Limb (tissue), 2 donors: ENCODE results near the gene CNOT10.
"Not testable (repeated sequence)": the region's sequence is repeated elsewhere in the genome, so short reads cannot be mapped to it uniquely, and the experiment has no call there.

Experiments used
- DNase-seq, 2 donors: peaks; one replicate each; pipeline ENCODE4 v3.0.0-alpha.2; 2016; ENCODE audit errors: extremely low spot score in 2 of 2

CNOT10 gene, protein sequence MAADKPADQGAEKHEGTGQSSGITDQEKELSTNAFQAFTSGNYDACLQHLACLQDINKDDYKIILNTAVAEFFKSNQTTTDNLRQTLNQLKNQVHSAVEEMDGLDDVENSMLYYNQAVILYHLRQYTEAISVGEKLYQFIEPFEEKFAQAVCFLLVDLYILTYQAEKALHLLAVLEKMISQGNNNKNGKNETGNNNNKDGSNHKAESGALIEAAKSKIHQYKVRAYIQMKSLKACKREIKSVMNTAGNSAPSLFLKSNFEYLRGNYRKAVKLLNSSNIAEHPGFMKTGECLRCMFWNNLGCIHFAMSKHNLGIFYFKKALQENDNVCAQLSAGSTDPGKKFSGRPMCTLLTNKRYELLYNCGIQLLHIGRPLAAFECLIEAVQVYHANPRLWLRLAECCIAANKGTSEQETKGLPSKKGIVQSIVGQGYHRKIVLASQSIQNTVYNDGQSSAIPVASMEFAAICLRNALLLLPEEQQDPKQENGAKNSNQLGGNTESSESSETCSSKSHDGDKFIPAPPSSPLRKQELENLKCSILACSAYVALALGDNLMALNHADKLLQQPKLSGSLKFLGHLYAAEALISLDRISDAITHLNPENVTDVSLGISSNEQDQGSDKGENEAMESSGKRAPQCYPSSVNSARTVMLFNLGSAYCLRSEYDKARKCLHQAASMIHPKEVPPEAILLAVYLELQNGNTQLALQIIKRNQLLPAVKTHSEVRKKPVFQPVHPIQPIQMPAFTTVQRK

DNA sequence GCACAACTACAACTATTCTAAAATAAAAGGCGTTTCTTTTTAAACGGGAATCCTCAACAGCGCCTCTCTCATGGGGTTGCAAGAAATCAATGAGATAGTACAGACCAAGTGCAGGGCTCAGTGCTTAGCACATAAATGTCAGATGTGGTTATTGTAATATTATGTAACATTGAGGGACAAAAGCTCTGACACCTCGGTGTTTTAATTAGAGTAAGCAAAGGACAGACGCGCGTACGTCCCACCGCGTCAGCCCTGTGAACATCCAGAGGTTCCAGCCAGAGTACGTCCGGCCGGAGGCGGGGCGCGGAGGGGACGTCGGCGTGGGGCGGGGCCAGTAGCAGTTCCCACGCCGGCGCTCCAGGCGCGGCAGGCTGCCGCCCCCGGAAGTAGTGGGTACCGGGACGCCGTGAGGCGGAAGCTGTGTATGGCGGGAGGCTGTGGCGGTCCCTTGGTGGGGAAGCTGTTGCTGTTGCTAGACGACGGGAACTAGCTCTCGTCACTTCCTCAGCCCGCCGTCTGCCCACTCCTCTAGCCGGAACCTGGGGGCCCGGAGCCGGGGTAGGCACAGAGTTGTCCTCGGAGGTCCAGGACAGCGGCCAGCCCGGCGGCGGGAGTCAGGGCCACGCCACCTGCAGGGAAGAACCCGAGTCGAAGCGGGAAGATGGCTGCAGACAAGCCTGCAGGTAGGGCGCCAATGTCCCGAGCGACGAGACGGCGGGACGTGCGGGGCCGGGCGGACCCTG is at the start of gene CNOT10:
Gene CNOT10, plus strand, starts transcription at position 389 of the 743 bp plus-strand sequence. Its CDS starts 273 bp downstream, at position 662.
- peak; percentile 96 to 97 for DNase-seq

DNA sequence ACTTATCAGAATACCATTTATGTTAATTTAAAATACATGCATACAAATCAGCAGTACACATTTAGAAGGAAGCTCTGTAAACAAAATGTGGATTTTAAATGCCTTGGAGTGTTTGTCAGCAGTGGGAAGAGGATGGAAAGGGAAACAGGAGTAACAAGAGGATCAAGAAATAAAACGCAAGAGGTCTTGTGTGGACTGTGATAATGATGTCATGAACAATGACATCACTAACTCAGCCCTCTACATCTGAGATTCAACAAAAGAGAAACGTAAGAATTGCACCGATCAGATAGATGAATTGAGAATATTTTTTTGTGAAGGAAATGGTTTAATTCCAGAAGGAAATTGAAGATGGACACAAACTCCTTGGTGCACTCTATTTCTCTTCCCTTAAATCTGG is 44.0 kb upstream of the CNOT10 start:
- no peak for DNase-seq

DNA sequence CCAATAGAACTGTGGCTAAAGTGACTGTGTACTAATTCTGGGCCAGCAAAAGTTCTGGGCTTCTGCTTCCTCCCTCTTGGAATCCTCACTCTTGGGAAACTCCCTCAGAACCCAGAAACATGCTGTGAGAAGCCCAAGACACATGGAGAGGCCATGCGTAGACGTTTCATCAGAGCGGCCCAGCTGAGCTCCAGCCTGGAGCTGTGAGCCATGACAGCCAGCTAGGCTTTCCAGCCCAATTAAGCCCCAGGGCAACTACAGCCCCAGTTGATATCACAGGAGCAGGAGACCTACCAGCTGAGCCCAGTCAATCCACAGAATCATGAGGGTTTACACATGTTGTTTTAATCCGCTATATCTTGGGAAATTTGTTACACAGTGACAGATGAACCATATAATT is 43.6 kb upstream of the CNOT10 start:
- peak in 1 of 2 donors; percentile 30 for DNase-seq

GRCh38 chr3:32643354-32643753 is 41.6 kb upstream of the CNOT10 start:
- DNase-seq: no peak

- no peak for DNase-seq
These were observed 41.2 kb upstream of the CNOT10 start for GRCh38 chr3:32643816-32644215.

DNA sequence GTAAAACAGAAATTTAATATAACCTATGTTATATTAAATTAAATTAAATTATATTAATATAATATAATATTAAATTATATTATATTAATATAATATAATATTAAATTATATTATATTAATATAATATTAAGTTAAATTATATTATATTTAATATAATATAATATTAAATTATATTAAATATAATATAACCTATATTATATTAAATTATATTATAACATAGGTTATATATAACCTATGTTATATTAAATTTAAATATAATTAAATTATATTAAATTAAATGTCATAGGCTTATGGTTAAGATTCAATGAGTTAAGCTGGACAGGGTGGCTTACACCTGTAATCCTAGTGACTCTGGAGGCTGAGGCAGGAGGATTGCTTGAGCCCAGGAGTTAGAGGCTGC is 40.6 kb upstream of the CNOT10 start:
- DNase-seq: no peak

DNA sequence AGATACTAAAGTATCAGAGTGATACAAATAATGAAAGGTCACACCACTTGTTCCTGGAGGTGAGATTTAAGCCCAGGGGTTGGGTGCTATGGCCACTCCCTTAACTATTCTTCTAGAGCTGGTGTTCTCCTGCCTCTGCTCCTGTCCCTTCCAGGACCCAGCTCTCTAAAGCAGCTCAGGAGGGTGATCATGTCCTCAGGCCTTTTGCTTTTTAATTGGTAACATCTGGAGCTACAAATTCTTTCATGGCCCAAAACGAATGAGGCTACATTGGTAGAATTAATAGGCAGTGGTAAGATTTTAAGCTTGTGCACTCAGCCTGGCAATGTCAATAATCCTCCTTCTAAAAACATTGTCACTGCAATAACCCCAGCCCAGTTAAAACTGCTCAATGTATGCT is 38.2 kb upstream of the CNOT10 start:
- DNase-seq: no peak

- not testable (repeated sequence) for DNase-seq
These were observed 32.5 kb upstream of the CNOT10 start for GRCh38 chr3:32652337-32653100.

DNA sequence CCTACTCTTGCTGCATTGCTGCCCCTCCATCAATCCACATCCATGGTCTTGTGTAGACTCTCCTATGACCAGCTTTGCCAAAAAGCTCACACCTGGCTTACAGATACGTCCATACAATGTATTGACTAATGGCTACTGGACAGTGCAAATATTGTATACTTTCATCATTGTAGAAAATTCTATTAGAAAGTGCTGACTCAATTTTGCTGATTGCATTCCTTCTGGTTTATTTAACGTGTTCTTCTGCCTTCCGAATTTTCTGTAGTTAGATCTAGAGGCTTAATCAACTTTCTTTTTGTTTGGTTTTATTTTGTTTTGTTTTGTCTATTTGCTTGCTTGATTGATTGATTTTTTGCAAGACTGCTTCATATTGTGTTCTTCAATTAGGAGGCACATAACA is 29.8 kb upstream of the CNOT10 start:
- no peak for DNase-seq

DNA sequence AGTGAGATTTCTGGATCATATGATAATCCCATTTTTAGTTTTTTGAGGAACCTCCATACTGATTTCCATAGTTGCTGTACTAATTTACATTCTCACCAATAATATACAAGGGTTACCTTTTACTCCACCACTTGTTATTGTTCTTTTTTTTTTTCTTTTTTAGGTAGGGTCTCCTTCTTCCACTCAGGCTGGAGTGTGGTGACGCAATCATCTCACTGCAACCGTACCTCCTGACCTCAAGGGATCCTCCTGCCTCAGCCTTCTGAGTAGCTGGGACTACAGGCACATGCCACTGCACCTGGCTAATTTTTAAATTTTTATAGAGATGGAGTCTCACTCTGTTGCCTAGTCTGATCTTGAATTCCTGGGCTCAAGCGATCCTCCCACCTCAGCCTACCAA is 24.4 kb upstream of the CNOT10 start:
- DNase-seq: no peak

DNA sequence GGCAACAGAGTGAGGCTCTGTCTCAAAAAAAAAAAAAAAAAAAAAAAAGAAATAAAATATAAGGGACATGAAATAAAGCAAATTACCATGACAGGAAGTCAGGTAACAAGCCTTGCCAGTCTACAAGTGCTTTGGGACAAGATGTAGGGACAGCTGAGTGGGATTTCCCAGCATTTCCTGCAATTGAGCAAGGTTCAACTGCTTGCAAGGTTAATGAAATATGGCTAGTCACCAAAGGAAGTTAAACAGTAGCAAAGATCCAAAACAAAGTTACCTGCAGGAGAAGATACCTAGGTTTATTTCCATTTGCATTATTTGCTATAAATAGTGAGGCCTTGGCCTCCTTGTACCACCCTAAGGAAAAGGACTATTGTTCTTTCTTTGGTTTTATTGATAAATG is 22.3 kb upstream of the CNOT10 start:
- no peak for DNase-seq

DNA sequence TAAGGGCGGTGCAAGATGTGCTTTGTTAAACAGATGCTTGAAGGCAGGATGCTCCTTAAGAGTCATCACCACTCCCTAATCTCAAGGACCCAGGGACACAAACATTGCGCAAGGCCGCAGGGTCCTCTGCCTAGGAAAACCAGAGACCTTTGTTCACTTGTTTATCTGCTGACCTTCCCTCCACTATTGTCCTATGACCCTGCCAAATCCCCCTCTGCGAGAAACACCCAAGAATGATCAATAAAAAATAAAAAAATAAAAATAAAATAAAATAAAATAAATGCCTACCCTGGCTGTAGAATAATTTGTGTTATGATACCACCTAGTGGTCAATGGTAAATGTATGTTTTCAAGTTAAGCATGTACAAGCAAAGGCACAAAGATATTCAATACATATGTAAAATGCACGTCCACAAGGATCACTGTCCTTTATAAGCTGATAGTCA is 20.3 kb upstream of the CNOT10 start:
- peak in 1 of 2 donors; percentile 62 for DNase-seq

- no peak for DNase-seq
These were observed 17.9 kb upstream of the CNOT10 start for GRCh38 chr3:32667072-32667582.

- not testable (repeated sequence) for DNase-seq
These were observed 15.8 kb upstream of the CNOT10 start for GRCh38 chr3:32669226-32669625.

DNA sequence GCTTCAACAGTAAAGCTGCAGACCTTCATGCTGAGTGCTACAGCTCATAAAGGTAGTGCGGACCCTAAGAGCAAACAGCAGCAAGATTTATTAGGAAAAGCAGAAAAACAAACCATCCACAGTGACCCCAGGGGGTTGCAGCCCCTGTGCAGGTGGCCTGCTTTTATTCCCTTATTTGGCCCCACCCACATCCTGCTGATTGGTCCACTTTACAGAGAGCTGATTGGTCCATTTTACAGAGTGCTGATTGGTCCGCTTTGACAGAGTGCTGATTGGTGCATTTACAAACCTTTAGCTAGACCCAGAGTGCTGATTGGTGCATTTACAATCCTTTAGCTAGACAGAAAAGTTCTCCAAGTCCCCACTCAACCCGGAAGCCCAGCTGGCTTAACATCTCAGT is 11.3 kb upstream of the CNOT10 start:
- not testable (repeated sequence) for DNase-seq

DNA sequence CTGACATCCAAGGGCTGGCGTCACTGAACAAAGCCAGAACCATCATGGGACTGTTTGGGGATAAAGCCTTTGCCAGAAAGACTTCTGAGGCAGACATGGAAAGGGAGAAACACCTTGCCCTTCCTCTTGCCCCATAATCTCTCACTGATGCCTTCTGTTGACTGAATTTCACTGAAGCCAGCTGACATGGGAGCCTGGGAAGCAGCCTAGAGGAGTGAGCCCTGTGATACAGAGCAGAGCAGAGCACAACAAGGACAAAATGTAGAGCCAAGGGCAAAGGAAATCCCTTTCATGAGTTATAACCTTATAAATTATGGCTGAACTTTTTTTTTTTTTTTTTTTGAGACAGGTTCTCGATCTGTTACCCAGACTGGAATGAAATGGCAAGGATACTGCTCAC is 9.8 kb upstream of the CNOT10 start:
- no peak for DNase-seq

DNA sequence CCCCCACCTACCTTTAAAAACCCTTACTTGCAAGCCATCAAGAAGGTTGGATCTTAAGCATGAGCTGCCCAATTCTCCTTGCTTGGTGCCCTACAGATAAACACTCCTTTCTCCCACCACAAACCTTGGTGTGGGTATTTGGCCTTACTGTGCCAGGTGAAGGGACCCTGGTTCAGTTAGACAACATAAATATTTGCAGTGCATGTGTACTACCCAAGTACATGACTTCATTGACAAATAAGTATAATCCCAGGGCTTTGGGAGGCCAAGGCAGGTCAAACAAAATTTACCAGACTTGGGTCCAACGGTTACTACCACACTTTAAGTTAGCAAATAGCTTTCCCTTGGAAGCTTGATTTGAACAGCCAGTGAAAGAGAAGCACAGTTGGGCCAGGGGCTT is 9.3 kb upstream of the CNOT10 start:
- no peak for DNase-seq

DNA sequence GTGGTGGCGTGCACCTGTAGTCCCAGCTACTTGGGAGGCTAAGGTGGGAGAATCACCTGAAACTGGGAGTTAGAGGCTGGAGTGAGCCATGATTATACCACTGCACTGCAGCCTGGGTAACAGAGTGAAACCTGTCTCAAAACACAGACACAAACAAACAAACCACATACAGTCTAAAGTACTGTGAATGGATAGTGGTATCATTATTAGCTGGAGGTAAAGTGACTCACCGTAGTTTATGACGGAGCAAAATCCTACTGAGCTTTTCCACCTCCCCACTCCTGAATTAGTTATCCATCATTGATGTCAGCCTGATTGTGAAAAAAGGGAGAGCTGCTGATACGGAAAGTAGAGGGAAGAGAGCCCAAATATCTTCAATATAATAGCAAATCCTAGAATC is 3.2 kb upstream of the CNOT10 start:
- no peak for DNase-seq

- no peak for DNase-seq
These were observed 774 bp upstream of the CNOT10 start for GRCh38 chr3:32684029-32684799.

DNA sequence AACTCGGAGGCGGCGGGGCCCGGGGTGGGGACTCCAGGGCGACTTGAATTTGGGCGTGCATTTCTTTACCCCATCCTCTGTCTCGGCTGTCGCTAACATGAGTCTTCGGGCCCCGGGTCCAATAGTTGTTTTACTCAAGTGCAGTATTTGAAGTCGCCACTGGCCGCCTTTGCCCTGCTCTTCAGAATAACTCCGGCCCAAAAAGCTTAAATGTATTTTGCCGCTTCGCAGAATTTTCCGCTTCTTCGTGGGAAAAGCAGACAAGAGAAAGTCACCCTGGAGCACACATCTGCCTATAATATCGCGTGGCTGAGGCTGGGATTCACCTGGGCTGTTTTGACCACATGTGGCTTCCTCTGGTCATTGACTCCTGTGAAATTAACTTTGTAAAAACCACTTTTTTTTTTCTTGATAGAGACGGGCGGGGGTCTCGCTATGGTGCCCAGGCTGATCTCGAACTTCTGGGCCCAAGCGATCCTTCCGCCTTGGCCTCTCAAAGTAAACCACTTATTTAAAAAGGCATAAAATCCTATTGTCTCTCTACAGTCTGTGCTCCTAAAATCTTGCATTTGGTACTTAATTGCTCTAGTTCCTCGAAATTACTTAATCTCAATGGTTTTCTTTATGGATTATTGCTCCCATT is 676 bp downstream of the CNOT10 start:
- no peak for DNase-seq
